Endothelial cell of hepatic sinusoid (primary cell): ENCODE results near the gene ENAM.
"Not testable (repeated sequence)": the region's sequence is repeated elsewhere in the genome, so short reads cannot be mapped to it uniquely, and the experiment has no call there.

Experiments
- in situ Hi-C: cut with HindIII; loops from 2 replicates; pipeline ENCODE4 v1.10.0; 2017; ENCODE audit warnings: low sequenced_read_pairs

The ENAM gene

GRCh38 chr4:70627620-70628019 lies 924 bp upstream of the ENAM start:
- in situ Hi-C loops, result no loop called here

GRCh38 chr4:70629469-70630090 lies 1.0 kb downstream of the ENAM start:
- in situ Hi-C loops, result no loop called here

- in situ Hi-C loops, result no loop called here
These were observed 1.6 kb downstream of the ENAM start for GRCh38 chr4:70630162-70630561.

DNA sequence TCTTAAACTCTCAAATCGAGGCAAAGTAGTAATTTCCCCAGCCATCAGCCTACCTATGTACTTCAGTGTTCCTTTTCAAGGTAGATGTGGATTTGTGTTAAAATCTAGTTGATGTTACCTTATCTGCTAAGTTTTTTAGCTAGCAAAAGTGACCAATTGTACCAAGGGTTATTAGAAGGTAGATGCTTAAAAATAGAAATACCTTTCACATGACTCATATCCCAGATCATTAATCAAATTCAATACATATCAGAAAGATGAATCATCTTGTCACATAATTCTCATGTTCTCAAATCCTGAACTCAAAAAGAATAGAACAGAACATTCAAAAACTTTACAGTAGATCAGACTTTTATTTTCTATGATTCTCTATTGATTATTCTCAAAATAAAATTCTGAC lies 3.5 kb downstream of the ENAM start:
- in situ Hi-C loops, result no loop called here

DNA sequence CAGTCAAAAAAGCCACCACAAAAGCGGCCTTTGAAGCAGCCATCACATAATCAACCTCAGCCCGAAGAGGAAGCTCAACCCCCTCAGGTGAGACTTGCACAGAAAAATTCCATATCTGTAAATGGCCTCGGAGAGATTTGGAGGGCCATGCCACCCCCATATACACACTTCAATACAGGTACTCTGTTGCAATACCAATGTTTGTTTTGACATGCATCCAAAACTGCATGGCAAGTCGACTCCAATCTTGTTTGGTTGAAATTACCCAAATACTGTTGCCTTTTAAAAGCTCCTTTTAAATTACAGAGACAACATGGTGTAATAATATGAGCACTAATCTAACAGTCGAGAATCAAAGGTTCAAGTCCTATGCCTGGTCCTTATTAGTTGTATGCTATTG lies 5.9 kb downstream of the ENAM start:
- in situ Hi-C loops, result no loop called here

GRCh38 chr4:70637239-70637913 lies 8.8 kb downstream of the ENAM start:
- in situ Hi-C loops, result no loop called here

- in situ Hi-C loops, result no loop called here
These were observed 11.6 kb downstream of the ENAM start for GRCh38 chr4:70640192-70640591.

DNA sequence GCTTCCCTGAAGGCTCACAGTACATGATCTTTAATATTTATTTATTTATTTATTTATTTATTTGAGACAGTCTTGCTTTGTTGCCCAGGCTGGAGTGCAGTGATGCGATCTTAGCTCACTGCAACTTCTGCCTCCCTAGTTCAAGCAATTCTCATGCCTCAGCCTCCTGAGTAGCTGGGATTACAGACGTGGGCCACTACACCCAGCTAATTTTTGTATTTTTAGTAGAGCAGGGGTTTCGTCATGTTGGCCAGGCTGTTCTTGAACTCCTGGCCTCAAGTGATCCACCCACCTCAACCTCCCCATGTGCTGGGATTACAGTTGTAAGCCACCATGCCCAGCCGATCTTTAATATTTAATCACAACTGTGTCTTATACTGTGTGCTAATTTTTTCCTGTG lies 22.2 kb downstream of the ENAM start:
- in situ Hi-C loops, result not testable (repeated sequence)

DNA sequence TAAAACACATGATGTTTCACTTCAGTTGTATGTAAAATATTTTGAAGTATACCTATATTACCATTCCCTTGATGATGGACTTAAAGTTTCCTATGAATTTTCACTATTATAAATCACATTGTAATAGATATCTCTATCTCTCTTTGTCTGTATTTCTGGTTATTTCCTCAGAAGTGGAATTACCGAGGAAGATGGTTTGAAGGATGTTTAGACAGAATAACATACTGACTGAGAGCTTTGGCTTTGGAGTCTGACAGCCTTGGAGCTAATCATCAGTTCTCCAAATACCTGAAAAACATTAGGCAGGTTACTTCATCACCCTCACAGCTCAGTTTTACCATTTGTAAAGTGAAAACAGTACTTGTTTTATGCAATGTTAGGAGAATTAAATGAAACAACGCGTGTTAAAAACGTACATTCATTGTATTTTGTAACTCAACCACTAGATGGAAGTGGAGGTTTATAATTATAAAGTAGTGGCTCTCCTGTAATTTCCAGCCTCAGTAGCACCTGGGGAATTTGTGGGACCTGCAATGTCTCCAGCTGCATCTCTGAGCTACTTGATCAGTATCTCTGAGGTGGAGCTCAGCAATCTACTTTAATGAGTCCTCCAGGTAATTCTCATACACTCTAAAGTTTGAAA lies 23.4 kb downstream of the ENAM start:
- in situ Hi-C loops, result no loop called here

GRCh38 chr4:70654605-70655011 lies 26.1 kb downstream of the ENAM start:
- in situ Hi-C loops, result no loop called here

- in situ Hi-C loops, result no loop called here
These were observed 28.8 kb downstream of the ENAM start for GRCh38 chr4:70657326-70657725.

DNA sequence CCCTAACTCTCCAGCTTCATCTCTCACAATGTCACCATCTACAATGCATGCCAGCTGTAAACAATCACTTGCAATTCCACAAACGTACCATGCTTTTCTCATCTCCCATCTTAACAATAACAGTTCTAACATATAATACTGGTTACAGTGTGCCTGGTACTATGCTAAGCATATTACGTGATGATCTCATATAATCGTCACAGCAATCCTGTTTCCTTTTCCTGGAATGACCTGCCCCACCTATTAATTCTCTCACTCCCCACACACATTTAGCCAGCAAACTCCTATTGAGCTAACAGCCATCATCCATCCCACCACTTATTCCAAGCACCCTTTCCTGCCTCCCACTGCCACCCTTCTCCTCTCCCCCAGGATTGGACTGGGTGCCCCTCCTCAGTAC lies 29.9 kb downstream of the ENAM start:
- in situ Hi-C loops, result no loop called here

DNA sequence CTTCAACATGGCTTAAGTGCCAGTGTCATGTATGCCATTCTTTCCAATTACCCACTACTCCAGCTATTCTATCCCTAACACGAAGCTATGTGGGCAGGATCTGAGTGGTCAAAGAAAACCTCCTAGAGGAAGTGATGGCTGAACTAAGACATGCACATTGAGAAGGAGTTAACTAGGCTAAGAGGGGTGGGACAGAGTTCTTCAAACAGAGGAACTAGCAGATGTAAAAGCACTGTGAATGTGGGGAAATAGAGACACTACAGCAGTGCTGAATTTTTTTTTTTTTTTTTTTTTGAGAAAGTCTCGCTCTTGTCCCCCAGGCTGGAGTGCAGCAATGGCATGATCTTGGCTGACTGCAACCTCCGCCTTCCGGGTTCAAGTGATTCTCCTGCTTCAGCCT lies 31.6 kb downstream of the ENAM start:
- in situ Hi-C loops, result no loop called here

GRCh38 chr4:70661309-70661922 lies 32.9 kb downstream of the ENAM start:
- in situ Hi-C loops, result not testable (repeated sequence)

DNA sequence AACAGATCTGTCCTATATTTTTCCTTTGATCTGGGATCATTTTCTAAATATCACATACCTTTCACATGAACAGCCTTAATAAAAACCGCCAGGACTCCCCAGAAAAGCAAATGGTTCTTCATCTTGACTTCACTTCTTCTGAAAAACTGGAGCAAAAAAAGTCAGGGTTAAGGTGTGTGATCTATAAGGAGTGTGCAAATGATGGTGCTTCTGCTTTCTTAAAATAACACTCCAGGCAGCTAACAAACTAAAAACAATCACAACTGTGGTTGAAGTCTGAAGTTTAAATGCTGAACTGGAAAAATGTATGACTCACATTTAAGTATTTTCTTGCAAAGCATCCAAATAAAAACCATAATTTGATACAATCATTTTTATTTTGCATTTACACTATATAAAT lies 37.8 kb downstream of the ENAM start, which contains the start of gene JCHAIN:
Gene JCHAIN, minus strand, starts transcription at position 140 of the 400 bp plus-strand sequence. Its CDS starts 18 bp downstream, at position 122.
- in situ Hi-C loops, result no loop called here

GRCh38 chr4:70667740-70668535 lies 39.4 kb downstream of the ENAM start:
- in situ Hi-C loops, result no loop called here

- in situ Hi-C loops, result no loop called here
These were observed 41.9 kb downstream of the ENAM start for GRCh38 chr4:70670332-70671014.

DNA sequence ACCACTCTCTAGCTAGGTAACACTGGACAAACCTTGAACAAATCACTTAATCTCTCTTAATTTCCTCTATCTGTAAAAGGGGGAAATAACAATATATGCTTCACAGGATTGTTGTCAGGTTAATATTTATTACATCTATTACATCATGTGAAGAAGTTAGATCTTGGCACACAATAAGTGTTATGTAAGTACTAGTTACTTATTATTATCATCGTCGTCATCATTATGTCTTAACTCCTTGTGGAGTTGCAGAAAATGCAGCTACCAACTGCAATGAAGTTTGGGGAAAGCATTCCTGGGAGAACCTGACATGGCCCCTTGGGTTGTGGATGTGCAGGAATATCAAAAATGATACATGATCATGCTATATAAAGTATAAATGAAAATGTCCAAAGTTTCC lies 42.5 kb downstream of the ENAM start:
- in situ Hi-C loops, result no loop called here

DNA sequence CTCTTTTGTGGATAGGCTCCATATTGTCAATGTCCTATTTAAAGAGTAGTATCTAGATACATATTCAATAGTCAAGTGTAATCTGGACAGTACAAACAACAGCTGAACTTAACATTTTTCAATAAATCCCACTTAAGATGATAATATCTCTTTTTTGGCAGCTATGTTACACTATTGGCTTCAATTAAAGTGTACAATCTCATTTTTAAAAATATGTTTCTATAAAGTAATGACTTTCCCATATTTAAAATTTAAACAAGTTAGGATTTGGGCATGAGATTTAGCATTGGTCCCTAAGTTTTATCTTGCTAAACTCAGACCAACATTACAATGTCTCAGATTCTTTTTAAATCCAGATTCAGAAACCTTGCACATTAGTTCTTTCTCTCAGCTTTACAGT lies 45.6 kb downstream of the ENAM start:
- in situ Hi-C loops, result no loop called here

- in situ Hi-C loops, result no loop called here
These were observed 46.2 kb downstream of the ENAM start for GRCh38 chr4:70674731-70675130.
